ENCODE results near the gene AUTS2. TPM values are rescaled to one million over a fixed set of nuclear protein-coding genes. Genes with fewer than 3 reads are reported as not detected.

Gene AUTS2
- total and polyA plus RNA-seq, 4 donors = 4.9 to 24.4 (median 7.0) TPM

DNA sequence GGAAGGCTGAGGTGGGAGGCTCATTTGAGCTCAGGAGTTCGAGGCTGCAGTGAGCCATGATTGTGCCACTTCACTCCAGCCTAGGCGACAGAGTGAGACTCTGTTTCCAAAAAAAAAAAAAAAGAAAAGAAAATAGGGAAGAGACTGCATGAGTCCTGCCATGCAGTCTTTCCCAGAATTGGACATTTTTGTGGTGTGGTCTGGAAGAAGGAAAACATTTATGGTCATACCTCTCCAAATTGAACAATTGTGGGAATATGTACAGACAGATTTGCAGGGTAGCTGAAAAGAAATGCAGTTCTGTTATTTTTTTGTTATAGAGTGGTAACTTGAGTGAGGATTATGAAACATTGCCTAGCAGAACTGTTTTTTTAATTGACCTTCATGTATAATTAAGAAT, 198.1 kb downstream of the AUTS2 start:
- TF ChIP-seq, protein P1, sequence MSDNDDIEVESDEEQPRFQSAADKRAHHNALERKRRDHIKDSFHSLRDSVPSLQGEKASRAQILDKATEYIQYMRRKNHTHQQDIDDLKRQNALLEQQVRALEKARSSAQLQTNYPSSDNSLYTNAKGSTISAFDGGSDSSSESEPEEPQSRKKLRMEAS (IDR thresholded peaks at IDR 0.05) = no peak
- TF ChIP-seq YY1 (IDR thresholded peaks at IDR 0.05) (no peak), GABPA (IDR thresholded peaks at IDR 0.05 in 1 of 2, conservative IDR thresholded peaks at IDR 0.05 in 1 of 2) (no peak)
- Histone ChIP-seq H3K9ac (ENCODE audit: low read depth in 1 of 2, low read length in 2 of 2) (no peak overlapping the region), H3K27me3 (ENCODE audit: control insufficient read depth in 4 of 4, insufficient read depth in 4 of 4, low read length in 3 of 4) (no peaks in the 10 kb centered on the region), H3K4me3 (ENCODE audit: low read depth in 1 of 3, low read length in 3 of 3) (no peak overlapping the region), H3K36me3 (ENCODE audit: control insufficient read depth in 4 of 4, insufficient read depth in 3 of 4, low read depth in 1 of 4, low read length in 3 of 4) (no peaks in the 10 kb centered on the region), H3K9me3 (ENCODE audit: control insufficient read depth in 4 of 4, low read length in 3 of 4) (no peaks in the 10 kb centered on the region), H3K27ac (ENCODE audit: low read depth in 1 of 2, low read length in 2 of 2) (no peak overlapping the region), H3K4me1 (ENCODE audit: control insufficient read depth in 4 of 4, insufficient read depth in 4 of 4, low read length in 3 of 4) (peaks cover 0 to 5% (median 0%) of the 10 kb centered on the region in 4 donors)
- no peak for DNase-seq (ENCODE audit: low spot score)
- WGBS = 98% methylated on average over 2 of the region's 2 CpGs

DNA sequence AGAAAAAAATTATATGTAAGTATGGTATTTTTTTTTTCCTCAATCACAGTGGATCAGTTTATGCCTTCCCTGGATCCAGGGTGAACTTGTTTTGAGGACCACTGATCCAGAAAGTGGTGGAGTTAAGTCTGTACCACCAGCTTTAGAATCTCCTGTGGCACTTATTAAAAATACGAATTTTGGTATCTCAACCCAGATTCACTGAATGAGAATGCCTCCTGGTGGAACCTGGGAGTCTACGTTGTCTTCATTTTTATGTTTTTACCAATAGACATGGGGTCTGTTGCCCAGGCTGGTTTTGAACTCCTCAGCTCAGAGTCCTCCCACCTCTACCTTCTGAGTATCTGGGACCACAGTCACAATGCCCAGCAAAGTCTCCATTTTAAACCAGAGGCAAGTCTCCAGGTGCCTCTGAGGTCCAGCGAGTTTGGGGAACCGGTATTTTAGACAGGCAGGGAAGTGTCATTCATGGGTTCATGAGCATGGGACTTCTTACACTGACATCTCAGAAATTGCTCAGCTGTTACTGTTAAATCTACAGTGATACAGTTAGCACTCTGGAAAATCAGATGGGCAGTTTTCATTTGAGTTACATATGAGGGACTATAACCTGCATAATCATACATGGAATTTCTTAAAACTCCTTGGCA, 200.9 kb downstream of the AUTS2 start:
- Histone ChIP-seq H3K9ac (ENCODE audit: low read depth in 1 of 2, low read length in 2 of 2) (no peak overlapping the region), H3K36me3 (ENCODE audit: control insufficient read depth in 4 of 4, insufficient read depth in 3 of 4, low read depth in 1 of 4, low read length in 3 of 4) (no peaks in the 10 kb centered on the region), H3K27me3 (ENCODE audit: control insufficient read depth in 4 of 4, insufficient read depth in 4 of 4, low read length in 3 of 4) (no peaks in the 10 kb centered on the region), H3K27ac (ENCODE audit: low read depth in 1 of 2, low read length in 2 of 2) (no peak overlapping the region), H3K4me3 (ENCODE audit: low read depth in 1 of 3, low read length in 3 of 3) (no peak overlapping the region), H3K9me3 (ENCODE audit: control insufficient read depth in 4 of 4, low read length in 3 of 4) (no peaks in the 10 kb centered on the region), H3K4me1 (ENCODE audit: control insufficient read depth in 4 of 4, insufficient read depth in 4 of 4, low read length in 3 of 4) (peaks cover 0 to 5% (median 0%) of the 10 kb centered on the region in 4 donors)
- 76% methylated on average over 4 of the region's 4 CpGs for WGBS
- no peak for DNase-seq (ENCODE audit: low spot score)
- TF ChIP-seq, protein P2, sequence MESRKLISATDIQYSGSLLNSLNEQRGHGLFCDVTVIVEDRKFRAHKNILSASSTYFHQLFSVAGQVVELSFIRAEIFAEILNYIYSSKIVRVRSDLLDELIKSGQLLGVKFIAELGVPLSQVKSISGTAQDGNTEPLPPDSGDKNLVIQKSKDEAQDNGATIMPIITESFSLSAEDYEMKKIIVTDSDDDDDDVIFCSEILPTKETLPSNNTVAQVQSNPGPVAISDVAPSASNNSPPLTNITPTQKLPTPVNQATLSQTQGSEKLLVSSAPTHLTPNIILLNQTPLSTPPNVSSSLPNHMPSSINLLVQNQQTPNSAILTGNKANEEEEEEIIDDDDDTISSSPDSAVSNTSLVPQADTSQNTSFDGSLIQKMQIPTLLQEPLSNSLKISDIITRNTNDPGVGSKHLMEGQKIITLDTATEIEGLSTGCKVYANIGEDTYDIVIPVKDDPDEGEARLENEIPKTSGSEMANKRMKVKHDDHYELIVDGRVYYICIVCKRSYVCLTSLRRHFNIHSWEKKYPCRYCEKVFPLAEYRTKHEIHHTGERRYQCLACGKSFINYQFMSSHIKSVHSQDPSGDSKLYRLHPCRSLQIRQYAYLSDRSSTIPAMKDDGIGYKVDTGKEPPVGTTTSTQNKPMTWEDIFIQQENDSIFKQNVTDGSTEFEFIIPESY (IDR thresholded peaks at IDR 0.05) = no peak
- TF ChIP-seq, protein P3, sequence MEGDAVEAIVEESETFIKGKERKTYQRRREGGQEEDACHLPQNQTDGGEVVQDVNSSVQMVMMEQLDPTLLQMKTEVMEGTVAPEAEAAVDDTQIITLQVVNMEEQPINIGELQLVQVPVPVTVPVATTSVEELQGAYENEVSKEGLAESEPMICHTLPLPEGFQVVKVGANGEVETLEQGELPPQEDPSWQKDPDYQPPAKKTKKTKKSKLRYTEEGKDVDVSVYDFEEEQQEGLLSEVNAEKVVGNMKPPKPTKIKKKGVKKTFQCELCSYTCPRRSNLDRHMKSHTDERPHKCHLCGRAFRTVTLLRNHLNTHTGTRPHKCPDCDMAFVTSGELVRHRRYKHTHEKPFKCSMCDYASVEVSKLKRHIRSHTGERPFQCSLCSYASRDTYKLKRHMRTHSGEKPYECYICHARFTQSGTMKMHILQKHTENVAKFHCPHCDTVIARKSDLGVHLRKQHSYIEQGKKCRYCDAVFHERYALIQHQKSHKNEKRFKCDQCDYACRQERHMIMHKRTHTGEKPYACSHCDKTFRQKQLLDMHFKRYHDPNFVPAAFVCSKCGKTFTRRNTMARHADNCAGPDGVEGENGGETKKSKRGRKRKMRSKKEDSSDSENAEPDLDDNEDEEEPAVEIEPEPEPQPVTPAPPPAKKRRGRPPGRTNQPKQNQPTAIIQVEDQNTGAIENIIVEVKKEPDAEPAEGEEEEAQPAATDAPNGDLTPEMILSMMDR (IDR thresholded peaks at IDR 0.05; ENCODE audit: low read depth, low read length, missing input control) = no peak

DNA sequence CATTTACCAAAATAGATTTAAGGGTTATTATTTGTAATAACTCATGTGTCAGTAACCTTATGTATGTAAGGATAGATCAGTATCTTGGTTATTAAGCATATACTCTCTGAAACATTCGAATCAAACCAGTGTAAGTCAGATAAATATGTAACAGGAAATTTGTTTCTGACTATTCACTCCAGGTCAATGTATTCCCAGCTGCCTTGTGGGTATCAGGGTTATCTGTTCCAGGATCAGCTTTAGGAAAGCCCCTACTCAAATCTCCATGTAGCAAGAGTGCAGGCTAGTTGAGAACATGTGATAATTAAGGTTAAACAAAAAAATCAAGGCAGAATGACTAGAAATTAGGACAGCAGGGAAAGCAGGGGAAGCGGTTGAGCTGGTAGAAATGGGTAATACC, 201.7 kb downstream of the AUTS2 start:
- Histone ChIP-seq H3K27ac (ENCODE audit: low read depth in 1 of 2, low read length in 2 of 2) (no peak overlapping the region), H3K9me3 (ENCODE audit: control insufficient read depth in 4 of 4, low read length in 3 of 4) (no peaks in the 10 kb centered on the region), H3K36me3 (ENCODE audit: control insufficient read depth in 4 of 4, insufficient read depth in 3 of 4, low read depth in 1 of 4, low read length in 3 of 4) (no peaks in the 10 kb centered on the region), H3K27me3 (ENCODE audit: control insufficient read depth in 4 of 4, insufficient read depth in 4 of 4, low read length in 3 of 4) (no peaks in the 10 kb centered on the region), H3K9ac (ENCODE audit: low read depth in 1 of 2, low read length in 2 of 2) (no peak overlapping the region), H3K4me1 (ENCODE audit: control insufficient read depth in 4 of 4, insufficient read depth in 4 of 4, low read length in 3 of 4) (peaks cover 0 to 5% (median 0%) of the 10 kb centered on the region in 4 donors), H3K4me3 (ENCODE audit: low read depth in 1 of 3, low read length in 3 of 3) (no peak overlapping the region)
- DNase-seq (ENCODE audit: low spot score) = no peak
- TF ChIP-seq, protein P4, sequence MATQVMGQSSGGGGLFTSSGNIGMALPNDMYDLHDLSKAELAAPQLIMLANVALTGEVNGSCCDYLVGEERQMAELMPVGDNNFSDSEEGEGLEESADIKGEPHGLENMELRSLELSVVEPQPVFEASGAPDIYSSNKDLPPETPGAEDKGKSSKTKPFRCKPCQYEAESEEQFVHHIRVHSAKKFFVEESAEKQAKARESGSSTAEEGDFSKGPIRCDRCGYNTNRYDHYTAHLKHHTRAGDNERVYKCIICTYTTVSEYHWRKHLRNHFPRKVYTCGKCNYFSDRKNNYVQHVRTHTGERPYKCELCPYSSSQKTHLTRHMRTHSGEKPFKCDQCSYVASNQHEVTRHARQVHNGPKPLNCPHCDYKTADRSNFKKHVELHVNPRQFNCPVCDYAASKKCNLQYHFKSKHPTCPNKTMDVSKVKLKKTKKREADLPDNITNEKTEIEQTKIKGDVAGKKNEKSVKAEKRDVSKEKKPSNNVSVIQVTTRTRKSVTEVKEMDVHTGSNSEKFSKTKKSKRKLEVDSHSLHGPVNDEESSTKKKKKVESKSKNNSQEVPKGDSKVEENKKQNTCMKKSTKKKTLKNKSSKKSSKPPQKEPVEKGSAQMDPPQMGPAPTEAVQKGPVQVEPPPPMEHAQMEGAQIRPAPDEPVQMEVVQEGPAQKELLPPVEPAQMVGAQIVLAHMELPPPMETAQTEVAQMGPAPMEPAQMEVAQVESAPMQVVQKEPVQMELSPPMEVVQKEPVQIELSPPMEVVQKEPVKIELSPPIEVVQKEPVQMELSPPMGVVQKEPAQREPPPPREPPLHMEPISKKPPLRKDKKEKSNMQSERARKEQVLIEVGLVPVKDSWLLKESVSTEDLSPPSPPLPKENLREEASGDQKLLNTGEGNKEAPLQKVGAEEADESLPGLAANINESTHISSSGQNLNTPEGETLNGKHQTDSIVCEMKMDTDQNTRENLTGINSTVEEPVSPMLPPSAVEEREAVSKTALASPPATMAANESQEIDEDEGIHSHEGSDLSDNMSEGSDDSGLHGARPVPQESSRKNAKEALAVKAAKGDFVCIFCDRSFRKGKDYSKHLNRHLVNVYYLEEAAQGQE (IDR thresholded peaks at IDR 0.05) = no peak
- TF ChIP-seq JUND (IDR thresholded peaks at IDR 0.05) = no peak
- TF ChIP-seq, protein P1 (IDR thresholded peaks at IDR 0.05) = no peak
- TF ChIP-seq, protein P5, sequence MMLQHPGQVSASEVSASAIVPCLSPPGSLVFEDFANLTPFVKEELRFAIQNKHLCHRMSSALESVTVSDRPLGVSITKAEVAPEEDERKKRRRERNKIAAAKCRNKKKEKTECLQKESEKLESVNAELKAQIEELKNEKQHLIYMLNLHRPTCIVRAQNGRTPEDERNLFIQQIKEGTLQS (IDR thresholded peaks at IDR 0.05) = no peak
- no peak for TF ChIP-seq YY1 (IDR thresholded peaks at IDR 0.05)
- no peak for TF ChIP-seq HNF4G (IDR thresholded peaks at IDR 0.05)
- TF ChIP-seq SP1 (IDR thresholded peaks at IDR 0.05) = no peak
- no peak for TF ChIP-seq FOXA1 (IDR thresholded peaks at IDR 0.05)
- TF ChIP-seq, protein P3 (IDR thresholded peaks at IDR 0.05; ENCODE audit: low read depth, low read length, missing input control) = no peak
- 78% methylated on average over 2 of the region's 2 CpGs for WGBS
